SH-SY5Y (cell line): ENCODE results near the gene DIPK1B.

ENCODE experiments used
- GATA2 ChIP-seq: IDR thresholded peaks from 2 replicates; pipeline ENCODE4 v1.6.1; 2011; ENCODE audit warnings: mild to moderate bottlenecking, low read depth, low read length
- GATA3 ChIP-seq: IDR thresholded peaks from 2 replicates; pipeline ENCODE4 v1.6.1; 2011; ENCODE audit warnings: low read depth, mild to moderate bottlenecking, low read length, moderate library complexity

- TF ChIP-seq GATA2: no peak
- TF ChIP-seq GATA3: no peak
Measured at GRCh38 chr9:136662656-136663581, 49.5 kb upstream of the DIPK1B start, which contains the start of gene EGFL7.
